ENCODE measurements around the gene RASGRP2.

Gene RASGRP2

DNA sequence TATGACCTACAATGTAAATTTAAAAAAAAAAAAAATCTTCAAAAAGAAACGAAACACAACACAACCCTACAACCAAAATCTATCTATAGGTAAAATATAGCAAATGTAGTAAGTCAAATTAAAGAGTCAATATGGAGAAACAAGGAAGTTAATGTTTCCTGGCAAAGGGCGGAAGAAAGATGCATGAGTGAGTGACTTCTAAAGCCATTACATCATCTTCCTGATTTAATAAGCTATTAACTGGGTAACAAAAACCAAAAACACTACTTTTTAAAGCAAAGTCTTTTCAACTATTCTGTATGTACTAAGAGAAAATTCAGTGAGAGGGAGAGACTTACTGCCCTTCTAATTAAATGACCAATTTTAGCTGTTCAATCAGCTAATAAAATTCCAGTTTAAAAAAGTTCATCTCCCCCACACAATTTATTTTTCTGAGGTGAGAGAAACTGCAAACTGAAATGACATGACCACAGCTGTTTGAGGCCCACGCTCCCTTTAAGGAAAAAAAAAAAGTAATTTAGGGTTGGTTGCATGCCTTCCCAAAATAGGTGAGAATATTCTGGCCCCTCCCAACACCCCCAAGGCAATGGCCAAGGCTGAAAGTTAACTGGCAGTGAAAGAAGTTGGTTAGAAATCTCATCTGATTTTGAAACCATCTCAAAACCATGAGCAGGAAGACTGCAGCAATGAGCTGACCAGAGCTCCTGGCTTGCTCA is 28.5 kb upstream of the RASGRP2 start:
- DNase-seq, result no peak

DNA sequence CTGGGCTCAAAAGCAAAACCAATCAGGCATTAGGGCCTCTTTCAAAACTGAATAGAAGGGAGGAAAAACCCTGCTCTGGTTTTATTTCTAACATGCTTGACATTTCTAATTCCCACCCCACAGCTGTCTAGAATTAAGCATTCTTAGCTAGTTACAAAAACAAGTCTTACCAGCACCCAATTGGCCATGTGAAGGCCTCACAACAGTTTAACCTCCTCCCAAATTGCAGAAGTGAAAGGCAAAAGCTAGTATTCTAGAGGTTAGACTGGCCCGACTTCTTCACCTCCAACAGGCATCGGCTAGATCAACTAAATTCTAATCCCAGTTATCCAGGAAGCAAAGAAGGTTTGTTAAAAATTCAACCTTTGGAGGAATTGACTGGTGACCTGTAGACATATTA is 27.9 kb upstream of the RASGRP2 start:
- intact Hi-C loops (cut with DNase I), result no loop called here
- DNase-seq, result no peak

More for the DNA sequence above, 28.5 kb upstream of the RASGRP2 start:
- intact Hi-C loops (cut with DNase I), result no loop called here

DNA sequence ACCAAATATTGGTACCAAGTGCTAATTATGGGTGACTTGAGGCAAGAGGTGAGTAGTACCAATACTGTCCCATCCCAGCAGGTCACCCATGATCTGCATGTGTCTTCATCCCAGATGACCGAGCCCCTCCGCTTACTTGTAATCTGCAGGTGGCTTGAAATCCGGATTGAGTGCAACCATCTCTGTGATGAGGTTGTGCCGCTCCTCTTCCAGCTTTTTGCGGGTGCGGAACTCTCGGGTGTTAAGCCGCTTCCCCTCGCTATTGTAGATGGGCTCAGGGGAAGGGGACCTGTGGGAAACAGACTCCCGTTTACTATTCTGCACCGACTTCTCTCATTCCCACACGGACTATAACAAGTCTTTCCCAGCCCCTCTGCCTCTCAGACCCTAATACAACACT is 26.2 kb upstream of the RASGRP2 start:
- intact Hi-C loops (cut with DNase I), result no loop called here
- peak in 2 of 10 donors; percentile 5 to 38 for DNase-seq

DNA sequence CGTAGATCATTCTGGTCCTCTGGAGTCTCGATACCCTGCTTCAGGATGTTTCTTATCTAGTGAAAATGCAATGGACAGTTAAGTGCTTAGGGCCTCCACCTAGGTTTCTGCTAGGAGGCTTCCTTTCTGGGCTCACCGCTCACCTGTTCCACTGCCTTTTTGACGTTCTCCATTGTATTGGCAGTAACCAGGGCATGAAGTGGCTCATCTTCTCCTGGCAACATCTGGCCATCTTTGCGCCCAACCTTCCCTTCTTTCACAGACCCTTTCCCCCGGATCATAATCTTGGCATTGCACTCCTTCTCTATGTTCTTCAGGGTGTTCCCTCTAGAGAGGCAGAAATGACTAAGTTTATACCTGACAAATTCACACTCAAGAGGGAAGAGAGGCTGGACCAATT is 25.3 kb upstream of the RASGRP2 start:
- intact Hi-C loops (cut with DNase I), result no loop called here
- no peak for DNase-seq

DNA sequence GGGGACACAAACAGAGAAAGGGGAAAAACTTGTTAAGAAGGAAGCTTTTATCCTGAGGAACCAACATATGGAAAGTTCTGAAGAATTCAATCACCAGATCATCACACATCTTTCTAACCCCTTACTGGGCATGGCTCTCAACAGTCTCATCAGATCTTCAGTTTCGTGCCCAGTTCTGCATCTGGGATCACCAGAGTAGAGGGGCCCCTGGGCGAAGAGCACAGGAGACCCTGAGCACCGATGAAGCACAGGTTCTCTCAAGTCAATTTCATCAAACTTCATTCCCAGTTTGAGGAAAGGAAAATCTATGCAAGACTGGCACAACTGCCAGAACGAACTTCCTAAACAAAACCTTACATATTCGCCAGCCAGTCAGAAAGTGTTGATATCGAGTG is 24.4 kb upstream of the RASGRP2 start:
- intact Hi-C loops (cut with DNase I), result no loop called here

DNA sequence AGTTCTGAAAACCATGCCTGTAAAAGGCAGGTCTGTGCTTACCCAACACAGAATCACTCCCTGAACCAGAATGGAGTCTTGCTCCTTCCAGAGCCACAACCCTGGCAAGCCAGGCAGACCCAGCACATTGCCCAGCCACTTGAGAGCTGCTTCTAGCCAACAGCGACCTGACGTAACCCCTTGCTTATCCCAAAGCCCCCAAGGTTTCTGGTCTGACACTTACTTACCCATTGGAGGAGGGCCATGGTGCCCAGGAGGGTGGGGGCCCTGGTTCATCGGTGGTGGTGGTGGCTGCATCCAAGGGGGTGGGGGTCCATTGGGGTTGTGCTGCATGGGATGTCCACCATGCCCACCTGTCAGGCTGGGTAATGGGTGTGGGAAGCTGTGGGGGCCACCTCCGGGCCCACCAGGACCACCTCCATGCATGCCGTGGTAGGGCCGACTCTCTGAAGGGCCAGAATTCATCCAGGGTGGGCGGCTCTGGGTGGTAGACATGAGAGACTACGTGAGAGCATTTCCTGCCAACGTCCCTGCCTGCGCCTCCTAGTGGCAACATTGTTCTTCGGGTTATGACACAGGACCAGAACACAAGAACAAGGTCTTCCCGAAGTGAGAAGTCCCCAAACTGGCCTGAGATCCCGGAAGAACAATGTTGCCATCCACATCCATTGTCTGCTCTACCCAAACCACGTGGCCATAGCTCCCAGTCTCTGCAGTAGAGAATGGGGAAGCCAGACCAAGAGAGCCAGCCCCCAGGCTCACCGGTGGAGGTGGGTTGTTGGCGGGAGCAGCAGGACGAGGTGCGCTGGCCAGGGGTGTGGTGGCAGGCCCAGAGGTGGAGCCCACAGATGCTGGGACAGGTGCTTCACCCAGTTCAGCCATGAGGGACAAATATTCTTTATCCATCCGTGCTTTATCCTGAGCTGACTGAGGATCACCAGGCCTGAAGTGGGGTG is 23.7 kb upstream of the RASGRP2 start:
- peak in 8 of 10 donors; percentile 37 to 91 (median 55) for DNase-seq
- intact Hi-C loops (cut with DNase I), result no loop called here

More for the DNA sequence above, 24.4 kb upstream of the RASGRP2 start:
- DNase-seq, result peak in 1 of 10 donors; percentile 1

DNA sequence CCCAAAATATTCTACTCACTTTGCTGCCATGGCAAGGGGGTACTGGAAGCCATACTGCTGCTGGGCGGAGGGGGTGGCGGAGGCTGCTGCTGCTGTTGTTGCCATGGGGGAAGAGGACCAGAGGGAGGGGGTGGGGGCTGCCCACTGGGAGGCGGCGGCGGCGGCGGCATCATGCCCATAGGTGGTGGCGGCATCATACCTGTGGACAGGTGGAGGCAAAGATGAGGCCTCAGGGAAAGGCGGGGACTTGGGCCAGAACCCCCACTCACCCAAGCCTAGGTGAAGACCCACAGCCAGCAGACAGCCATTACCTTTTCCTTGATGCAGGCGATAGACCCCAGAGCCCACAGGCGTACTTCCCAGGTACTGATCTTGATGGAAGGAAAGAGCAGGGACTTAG is 22.9 kb upstream of the RASGRP2 start:
- peak in 2 of 10 donors; percentile 3 to 7 for DNase-seq
- intact Hi-C loops (cut with DNase I), result no loop called here

DNA sequence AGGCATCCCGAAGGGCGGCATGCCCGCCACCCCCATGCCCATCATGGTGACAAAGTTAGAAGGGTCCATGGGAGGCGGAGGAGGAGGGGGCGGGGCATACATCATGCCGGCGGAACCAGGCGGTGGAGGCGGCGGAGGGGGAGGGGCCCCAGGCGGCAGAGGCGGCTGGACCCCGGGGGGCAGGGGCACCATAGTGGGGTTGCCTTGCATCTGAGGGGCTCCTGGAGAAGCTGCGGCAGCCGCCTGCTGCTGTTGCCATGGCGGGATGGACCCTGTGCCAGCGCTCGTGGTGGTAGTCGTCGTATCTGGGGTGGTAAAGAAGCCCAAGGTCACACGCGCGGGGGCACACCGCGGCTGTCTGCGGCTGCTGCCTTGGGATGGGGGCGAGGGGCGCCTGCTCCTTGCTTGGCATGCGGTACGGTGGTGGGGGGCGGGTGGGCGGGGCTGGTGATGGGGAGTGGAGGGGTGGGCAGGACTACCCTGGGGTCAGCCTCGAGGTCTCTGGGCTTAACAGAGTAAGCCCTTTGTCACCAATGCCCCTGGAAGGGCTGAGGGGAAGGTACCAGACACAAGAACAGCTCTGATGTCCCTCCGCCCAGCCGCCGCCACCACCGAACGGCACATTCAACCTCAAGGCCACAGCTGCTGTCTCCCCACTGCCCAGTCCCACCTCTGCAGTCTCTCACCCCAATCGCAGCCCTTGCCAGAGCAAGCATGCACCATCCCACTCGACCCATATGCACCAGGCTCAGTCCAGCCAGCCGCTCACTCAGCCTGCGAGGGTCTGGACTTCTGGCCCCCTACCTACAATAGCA is 22.1 kb upstream of the RASGRP2 start:
- intact Hi-C loops (cut with DNase I), result no loop called here
- DNase-seq, result peak in 4 of 10 donors; percentile 6 to 76 (median 14)

DNA sequence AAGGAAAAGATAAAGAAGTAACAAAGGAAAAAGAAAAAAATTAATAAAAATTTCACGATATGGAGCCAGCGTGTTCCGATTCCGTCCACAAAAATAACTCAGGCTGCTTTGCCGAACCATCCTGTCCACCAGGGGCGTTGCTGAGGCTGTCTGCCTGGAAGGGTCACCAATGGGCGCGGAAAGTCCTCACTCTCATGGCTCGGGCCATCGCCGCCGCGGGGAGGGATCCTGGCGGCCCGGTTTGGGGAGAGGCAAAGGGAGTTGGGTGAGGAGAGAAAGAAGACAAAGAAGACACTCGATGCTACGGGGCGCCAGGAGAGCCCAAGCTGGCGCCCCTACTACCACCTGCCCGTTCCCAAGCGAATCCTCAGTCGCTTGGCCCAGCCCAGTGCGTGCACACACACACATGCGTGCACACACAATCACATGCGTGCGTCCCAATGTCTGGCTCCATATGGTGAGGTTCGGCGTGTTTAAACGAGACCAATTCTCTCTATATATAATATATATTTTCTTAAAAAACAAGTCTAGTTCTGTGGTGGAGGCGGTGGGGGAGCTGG is 21.4 kb upstream of the RASGRP2 start:
- intact Hi-C loops (cut with DNase I), result no loop called here
- DNase-seq, result peak in 6 of 10 donors; percentile 9 to 89 (median 36)

DNA sequence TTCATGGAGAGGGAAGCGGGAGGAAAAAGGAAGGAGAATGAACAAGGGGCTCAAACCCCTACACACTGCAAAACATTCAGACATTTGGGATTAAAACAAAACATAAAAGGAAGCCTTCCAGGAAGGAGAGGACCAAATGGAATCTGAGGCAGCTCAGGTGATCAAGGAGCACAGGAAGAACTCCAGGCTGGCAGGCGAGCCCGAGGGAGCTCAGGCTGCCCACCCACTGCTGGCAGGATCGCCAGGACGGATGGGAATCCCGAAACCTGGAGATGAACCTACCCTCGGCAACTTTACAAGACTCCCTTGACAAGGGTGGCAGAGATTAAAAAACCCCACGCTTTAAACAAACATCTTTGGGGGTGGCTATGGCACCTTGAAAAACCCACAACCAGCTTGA is 20.8 kb upstream of the RASGRP2 start:
- DNase-seq, result peak in 2 of 10 donors; percentile 5 to 14
- intact Hi-C loops (cut with DNase I), result no loop called here

DNA sequence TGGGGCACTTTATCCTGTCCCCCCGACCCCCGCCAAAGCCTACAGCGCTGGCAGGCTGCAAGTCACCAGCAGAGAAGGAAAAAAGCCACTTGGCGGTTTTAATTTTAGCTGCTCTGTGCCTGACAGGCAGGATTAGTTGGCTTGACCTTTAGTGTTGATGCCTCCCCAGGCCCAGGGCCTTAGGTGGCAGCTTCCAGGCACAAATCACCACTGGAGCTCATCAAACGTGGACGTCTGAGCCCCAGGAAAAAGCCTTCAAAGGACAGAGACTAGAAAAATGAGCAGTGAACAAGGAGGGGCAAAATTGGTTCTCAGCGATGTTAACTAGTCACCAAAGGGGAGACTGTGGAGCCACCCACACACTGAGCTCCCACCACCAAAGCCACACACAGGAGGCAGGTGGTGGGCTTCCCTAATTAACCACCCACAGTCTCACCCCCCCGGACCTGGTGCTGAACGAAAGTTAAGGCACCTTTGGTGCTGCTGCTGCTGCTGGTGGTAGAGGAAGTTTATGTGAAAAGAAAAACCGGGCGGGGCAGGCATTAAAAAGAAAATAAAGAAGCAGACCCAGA is 20.2 kb upstream of the RASGRP2 start:
- DNase-seq, result peak in 2 of 10 donors; percentile 6 to 8
- intact Hi-C loops (cut with DNase I), result no loop called here

DNA sequence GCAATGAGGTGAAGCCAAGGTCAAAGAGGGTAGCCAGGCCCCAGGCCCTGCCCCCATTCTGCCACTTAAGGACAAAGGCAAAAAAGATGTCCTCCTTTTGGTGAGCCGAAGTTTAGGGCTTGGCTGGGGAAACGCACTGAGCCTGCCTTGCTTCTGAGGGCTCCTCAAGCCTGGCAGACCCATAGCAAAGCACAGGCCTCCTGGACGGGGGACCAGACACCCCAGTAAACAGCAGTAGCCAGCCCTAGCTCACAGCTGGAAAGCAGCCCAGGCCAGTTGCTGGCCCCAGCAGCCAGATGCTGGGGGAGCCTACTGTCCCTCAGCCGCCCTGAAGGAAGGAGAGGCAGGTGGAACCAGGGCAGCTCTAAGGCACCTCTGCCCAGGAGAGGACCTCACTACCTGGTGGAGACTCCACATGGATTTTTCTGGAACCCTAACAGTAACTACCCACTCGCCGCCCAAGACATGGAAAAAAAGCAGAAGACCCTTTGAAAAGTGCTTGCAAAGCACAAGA is 19.6 kb upstream of the RASGRP2 start:
- intact Hi-C loops (cut with DNase I), result no loop called here
- peak in 4 of 10 donors; percentile 16 to 74 (median 47) for DNase-seq

DNA sequence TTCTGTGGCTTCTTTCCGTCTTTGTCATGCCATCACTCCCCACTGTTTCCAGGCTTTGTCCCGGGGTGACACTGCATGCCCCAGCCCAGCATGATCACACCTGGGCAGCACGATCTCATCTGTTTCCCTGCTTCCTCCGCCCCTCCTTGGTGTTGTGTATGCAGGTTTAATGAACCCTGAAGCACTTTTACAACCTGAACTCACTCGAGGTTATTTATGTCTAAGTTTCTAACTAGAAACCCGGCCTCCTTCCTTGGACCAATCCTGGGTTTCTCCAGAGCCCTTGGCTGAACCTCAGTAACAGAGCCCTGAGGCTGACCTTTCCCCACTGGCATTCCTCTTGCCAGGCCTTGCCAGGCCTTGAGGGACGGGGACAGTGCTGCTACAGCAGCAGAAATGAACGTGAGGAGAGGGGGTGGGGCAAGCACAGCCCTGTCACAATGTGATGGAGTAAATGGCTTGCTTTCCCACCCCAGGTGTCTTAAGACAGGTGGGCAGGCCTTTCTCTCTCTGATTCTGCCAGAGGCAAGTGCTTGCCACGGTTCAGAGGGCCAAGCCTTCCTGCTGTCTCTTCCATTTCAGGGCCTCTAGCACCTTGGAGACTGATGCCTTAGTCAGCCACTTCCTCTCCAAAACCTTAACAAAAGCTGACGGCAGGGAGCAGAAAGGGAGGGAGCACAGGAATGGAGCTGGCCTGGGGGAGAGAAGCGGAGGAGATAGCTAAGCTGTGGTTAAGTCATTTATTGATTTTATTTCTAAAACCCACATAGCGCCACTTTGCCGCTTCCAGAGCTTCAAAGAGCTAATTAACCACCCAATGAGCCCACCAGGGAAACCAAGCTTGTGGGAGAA is 19.0 kb upstream of the RASGRP2 start:
- DNase-seq, result peak in 2 of 10 donors; percentile 7 to 18
- intact Hi-C loops (cut with DNase I), result no loop called here

DNA sequence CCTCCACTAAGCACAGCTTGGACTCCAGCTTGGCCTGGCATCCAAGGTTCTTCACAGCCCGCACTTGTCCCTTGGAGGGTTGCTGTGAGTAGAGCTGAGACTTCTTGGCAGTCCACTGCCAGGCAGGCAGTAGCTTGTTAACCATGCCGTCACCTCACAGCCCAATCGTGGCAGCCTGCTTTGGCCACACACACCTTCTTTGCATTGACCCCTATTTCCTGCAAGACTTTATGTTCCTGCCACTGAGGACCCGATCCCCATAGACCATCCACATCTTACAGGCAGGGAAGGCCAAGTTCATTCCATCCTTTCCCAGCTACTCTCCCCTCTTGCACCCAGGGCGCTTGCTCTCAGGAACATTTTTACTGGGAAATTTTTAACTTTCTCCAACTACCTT is 18.3 kb upstream of the RASGRP2 start:
- peak in 4 of 10 donors; percentile 15 to 83 (median 51) for DNase-seq

DNA sequence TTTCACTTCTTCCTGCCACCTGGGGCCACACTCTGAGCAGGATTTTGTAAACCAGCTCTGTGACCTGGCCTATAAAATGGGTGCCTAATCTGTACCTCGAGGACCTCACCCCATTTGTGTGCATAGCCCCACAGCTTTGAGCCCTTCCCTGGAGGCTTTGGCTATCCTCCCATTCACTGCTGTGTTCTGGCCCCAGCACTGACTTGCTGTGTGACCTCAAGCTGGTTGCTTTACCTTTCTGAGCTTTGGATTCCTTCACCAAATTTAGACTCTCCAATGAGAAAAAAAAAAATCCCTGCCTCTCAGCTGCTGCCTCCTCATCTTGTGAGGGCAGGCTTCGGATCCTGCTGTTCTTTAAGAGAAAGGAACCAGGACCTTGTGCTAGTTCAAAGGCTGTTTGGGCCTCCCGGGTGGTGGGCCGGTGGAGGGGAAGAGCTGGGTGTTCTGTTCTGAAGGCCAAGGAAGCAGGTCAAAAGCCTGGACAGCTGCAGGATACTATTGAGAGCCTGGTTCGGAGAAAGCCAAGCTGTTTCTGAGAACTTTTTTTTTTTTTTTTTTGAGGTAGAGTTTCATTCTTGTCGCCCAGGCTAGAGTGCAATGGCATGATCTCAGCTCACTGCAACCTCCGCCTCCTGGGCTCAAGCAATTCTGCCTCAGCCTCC is 16.9 kb upstream of the RASGRP2 start:
- DNase-seq, result peak in 2 of 10 donors; percentile 2 to 3
- intact Hi-C loops (cut with DNase I), result no loop called here

More for the DNA sequence above, 18.3 kb upstream of the RASGRP2 start:
- intact Hi-C loops (cut with DNase I), result no loop called here

DNA sequence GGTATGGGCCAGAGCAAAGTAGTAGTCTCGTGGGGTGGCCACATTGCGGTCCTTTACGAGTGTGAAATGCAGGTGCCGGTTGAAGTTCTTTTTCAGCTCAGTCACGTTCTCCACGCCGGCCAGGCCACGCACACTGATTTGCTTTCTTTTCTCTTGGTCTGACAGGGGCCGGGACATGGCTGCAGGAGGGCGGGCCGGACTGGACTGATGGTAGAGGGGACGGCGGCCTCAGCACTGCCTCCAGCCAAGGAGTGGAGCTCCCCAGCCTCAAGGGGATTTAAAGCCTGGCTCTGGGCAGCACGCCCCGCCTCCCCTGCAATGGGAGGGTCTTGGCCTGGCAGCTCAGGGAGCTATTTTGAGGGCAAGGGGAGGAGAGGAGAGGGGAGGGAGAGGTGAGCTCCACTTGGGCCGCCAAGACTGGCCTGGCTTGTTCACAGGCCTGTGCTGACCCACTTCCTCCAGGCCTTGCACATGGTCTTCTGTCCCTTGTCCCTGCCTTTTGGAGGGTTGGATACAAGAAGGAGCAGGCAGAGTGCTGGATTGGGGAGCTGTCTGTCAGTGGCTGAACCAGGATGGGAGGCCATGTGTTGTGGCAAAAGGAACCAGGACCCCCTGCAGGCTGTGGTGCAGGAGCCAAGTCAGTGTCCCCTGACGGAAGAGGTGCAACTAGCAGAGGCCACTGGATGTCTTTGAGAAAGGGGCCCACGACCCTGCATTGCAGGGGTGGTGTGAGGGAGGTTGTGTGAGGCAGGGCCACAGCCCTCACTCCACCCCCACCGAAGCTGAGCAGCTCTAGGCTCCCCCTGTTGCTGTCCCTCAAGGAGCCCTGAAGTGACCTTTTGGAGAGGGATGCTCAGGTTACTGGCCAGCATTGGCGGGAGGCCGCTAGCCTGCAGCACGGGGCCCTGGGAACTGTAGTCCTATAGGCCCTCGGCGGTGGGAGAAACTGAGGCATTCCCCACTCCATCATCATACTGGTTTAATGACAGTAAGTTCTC is 16.1 kb upstream of the RASGRP2 start, which contains the start of gene PYGM:
Gene PYGM, minus strand, starts transcription at position 253 of the 998 bp plus-strand sequence. Its CDS starts 76 bp downstream, at position 177.
- intact Hi-C loops (cut with DNase I), result no loop called here
- DNase-seq, result peak in 6 of 10 donors; percentile 48 to 89 (median 70)
